Upper lobe of left lung (tissue), 4 donors: ENCODE data around the gene MYO18B.

Experiments used
- POLR2A ChIP-seq, 4 donors: fragments of 450-650 bp; IDR thresholded peaks; one replicate each; pipeline ENCODE4 v1.5.1; 2016 to 2017; ENCODE audit warnings: antibody characterized with exemption in 4 of 4, mild to moderate bottlenecking in 2 of 4
- POLR2AphosphoS5 ChIP-seq, 2 donors: sonication (generic); formaldehyde crosslinking; IDR thresholded peaks; one replicate each; pipeline ENCODE4 v1.5.1; 2017; ENCODE audit warnings: antibody characterized with exemption in 2 of 2
- TF ChIP-seq, protein P1 (sequence below), 6 experiments: fragments of 450-650 bp in 4 of 6; fragments of 200-600 bp in 2 of 6; sonication (generic) in 2 of 6; IDR thresholded peaks; one replicate each; pipeline ENCODE4 v1.5.1; 2016 to 2019; ENCODE audit warnings: antibody characterized with exemption in 6 of 6

- TF ChIP-seq, protein P1, sequence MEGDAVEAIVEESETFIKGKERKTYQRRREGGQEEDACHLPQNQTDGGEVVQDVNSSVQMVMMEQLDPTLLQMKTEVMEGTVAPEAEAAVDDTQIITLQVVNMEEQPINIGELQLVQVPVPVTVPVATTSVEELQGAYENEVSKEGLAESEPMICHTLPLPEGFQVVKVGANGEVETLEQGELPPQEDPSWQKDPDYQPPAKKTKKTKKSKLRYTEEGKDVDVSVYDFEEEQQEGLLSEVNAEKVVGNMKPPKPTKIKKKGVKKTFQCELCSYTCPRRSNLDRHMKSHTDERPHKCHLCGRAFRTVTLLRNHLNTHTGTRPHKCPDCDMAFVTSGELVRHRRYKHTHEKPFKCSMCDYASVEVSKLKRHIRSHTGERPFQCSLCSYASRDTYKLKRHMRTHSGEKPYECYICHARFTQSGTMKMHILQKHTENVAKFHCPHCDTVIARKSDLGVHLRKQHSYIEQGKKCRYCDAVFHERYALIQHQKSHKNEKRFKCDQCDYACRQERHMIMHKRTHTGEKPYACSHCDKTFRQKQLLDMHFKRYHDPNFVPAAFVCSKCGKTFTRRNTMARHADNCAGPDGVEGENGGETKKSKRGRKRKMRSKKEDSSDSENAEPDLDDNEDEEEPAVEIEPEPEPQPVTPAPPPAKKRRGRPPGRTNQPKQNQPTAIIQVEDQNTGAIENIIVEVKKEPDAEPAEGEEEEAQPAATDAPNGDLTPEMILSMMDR (IDR thresholded peaks at IDR 0.05) = no peak
- TF ChIP-seq POLR2AphosphoS5 (IDR thresholded peaks at IDR 0.05) (no peak), POLR2A (IDR thresholded peaks at IDR 0.05) (no peak)
Measured at GRCh38 chr22:25875461-25875860, 133.5 kb downstream of the MYO18B start.
